NCI-H526 treated with DMSO at 0.1 percent for 48 hours (cell line): ENCODE data around the gene FOXD4L3.
"Not testable (repeated sequence)": the region's sequence is repeated elsewhere in the genome, so short reads cannot be mapped to it uniquely, and the experiment has no call there.

Experiments
- DNase-seq: peaks from one replicate; lab custom pipeline; 2025; lab: John Stamatoyannopoulos, UW

Gene FOXD4L3

GRCh38 chr9:68351689-68352088 is 49.0 kb downstream of the FOXD4L3 start:
- DNase-seq = not testable (repeated sequence)
